Panc1 (cell line): ENCODE measurements around the gene SH3BGR. TPM values are rescaled to one million over a fixed set of nuclear protein-coding genes. Genes with fewer than 3 reads are reported as not detected.

Experiments
- ATAC-seq: fragments of 200-7000 bp; cut with Tn5 transposase; 2 replicates; pipeline ENCODE4 v1.9.1; 2020; ENCODE audit warnings: mild to moderate bottlenecking, moderate library complexity
- BruUV-seq: library from RNA; stranded (reverse); fragments of 400-500 nt; replicated peaks from 2 replicates; lab custom pipeline; 2021; lab: Mats Ljungman, UMichigan
- CTCF ChIA-PET: fragments of 300-600 bp; sonication (Branson Sonifier 250); formaldehyde crosslinking; loops from one replicate; lab custom pipeline; 2022; ENCODE audit warnings: antibody characterized with exemption; lab: Charles Lee
- POLR2A ChIA-PET: fragments of 300-600 bp; sonication (Branson Sonifier 250); formaldehyde crosslinking; loops from one replicate; lab custom pipeline; 2022; ENCODE audit warnings: antibody characterized with exemption; lab: Charles Lee
- DNase-seq: peaks from one replicate; pipeline ENCODE4 v3.0.0-alpha.2; 2010; ENCODE audit warnings: low read depth, low spot score
- H3K27ac ChIP-seq: 2 replicates; pipeline ENCODE4 v1.5.1; 2011; ENCODE audit warnings: mild to moderate bottlenecking, low read length, inconsistent platforms
- H3K27me3 ChIP-seq: fragments of 200-500 bp; sonication (Bioruptor generic); 2 replicates; pipeline ENCODE4 v1.6.0; 2014; ENCODE audit warnings: low read length, inconsistent platforms; ENCODE audit not compliant: control insufficient read depth, insufficient read depth
- H3K36me3 ChIP-seq: fragments of 200-500 bp; sonication (Bioruptor generic); 2 replicates; pipeline ENCODE4 v1.5.1; 2014; ENCODE audit warnings: inconsistent platforms, mild to moderate bottlenecking, low read length, moderate library complexity; ENCODE audit not compliant: control insufficient read depth, insufficient read depth
- H3K4me1 ChIP-seq: 2 replicates; pipeline ENCODE4 v1.5.1; 2011; ENCODE audit warnings: inconsistent platforms, mild to moderate bottlenecking, low read length, moderate library complexity; ENCODE audit not compliant: control insufficient read depth, insufficient read depth
- H3K4me3 ChIP-seq, 2 experiments: 2 replicates each; pipeline ENCODE4 v1.5.1; 2011 to 2012; ENCODE audit warnings: low read depth in 2 of 2, low read length in 2 of 2, mild to moderate bottlenecking in 2 of 2, inconsistent platforms in 1 of 2, moderate library complexity in 1 of 2
- H3K9me3 ChIP-seq: fragments of 200-500 bp; sonication (Bioruptor generic); 2 replicates; pipeline ENCODE4 v1.5.1; 2014; ENCODE audit warnings: low read depth, mild to moderate bottlenecking, inconsistent platforms, low read length, moderate library complexity; ENCODE audit not compliant: control insufficient read depth, insufficient read depth
- CTCF ChIP-seq: fragments of 450-650 bp; IDR thresholded peaks from 2 replicates; pipeline ENCODE4 v1.5.1; 2017; ENCODE audit warnings: mild to moderate bottlenecking
- POLR2AphosphoS5 ChIP-seq: IDR thresholded peaks from 2 replicates; pipeline ENCODE4 v1.6.1; 2012; ENCODE audit warnings: mild to moderate bottlenecking, low read depth, low read length, moderate library complexity
- REST ChIP-seq, 2 experiments: IDR thresholded peaks; 2 replicates each; pipeline ENCODE4 v1.6.1; 2011 to 2012; ENCODE audit warnings: low read depth in 2 of 2, control low read depth in 1 of 2, low read length in 1 of 2, mild to moderate bottlenecking in 1 of 2, moderate library complexity in 1 of 2; ENCODE audit not compliant: insufficient read depth in 1 of 2
- SIN3A ChIP-seq: IDR thresholded peaks from 2 replicates; pipeline ENCODE4 v1.6.1; 2012; ENCODE audit warnings: low read depth, mild to moderate bottlenecking, low read length, moderate library complexity, borderline replicate concordance; ENCODE audit not compliant: insufficient read depth
- TCF7L2 ChIP-seq: IDR thresholded peaks from 2 replicates; pipeline ENCODE4 v1.6.1; 2011; ENCODE audit warnings: mild to moderate bottlenecking, low read depth, low read length, inconsistent platforms
- in situ Hi-C: cut with HindIII; loops from 2 replicates; pipeline ENCODE4 v1.10.0; 2016; ENCODE audit warnings: low sequenced_read_pairs, low pct_unique_long_range_greater_than_20kb
- intact Hi-C: fragments of 100-400 bp; cut with micrococcal nuclease; formaldehyde crosslinking; loops from one replicate; pipeline ENCODE4 v1.10.0; 2022; ENCODE audit not compliant: unreplicated experiment
- total RNA-seq: library from RNA; stranded (reverse); gene quantifications from one replicate; pipeline ENCODE4 v1.2.1, GENCODE V29; 2021; ENCODE audit not compliant: unreplicated experiment

SH3BGR gene
- total RNA-seq, 1 experiment from 2014 or later, result 1.7 TPM

- TF ChIP-seq TCF7L2 (no peak), REST (IDR thresholded peaks at IDR 0.05; ENCODE audit: insufficient read depth in 1 of 2, low read depth in 2 of 2, low read length in 1 of 2) (no peak), CTCF (no peak), POLR2AphosphoS5 (no peak), SIN3A (no peak)
- Histone ChIP-seq H3K27me3 (no peaks in the 10 kb centered on the region), H3K27ac (no peak overlapping the region), H3K36me3 (no peaks in the 10 kb centered on the region), H3K9me3 (no peaks in the 10 kb centered on the region), H3K4me1 (no peaks in the 10 kb centered on the region), H3K4me3 (no peak overlapping the region)
- ChIA-PET POLR2A (no interaction called here), CTCF (no interaction called here)
- ATAC-seq (no peak), DNase-seq (no peak)
- BruUV-seq, result no TSS peak
- in situ Hi-C loops, result no loop called here
- intact Hi-C loops, result no loop called here
Measured at GRCh38 chr21:39542736-39543135, 91.0 kb downstream of the SH3BGR start.

- ChIA-PET POLR2A (no interaction called here), CTCF (no interaction called here)
- intact Hi-C loops (no loop called here), in situ Hi-C loops (no loop called here)
- ATAC-seq (no peak), DNase-seq (no peak)
- Histone ChIP-seq H3K9me3 (no peaks in the 10 kb centered on the region), H3K27me3 (no peaks in the 10 kb centered on the region), H3K4me1 (no peaks in the 10 kb centered on the region), H3K4me3 (no peak overlapping the region), H3K27ac (no peak overlapping the region), H3K36me3 (no peaks in the 10 kb centered on the region)
- TF ChIP-seq REST (IDR thresholded peaks at IDR 0.05; ENCODE audit: insufficient read depth in 1 of 2, low read depth in 2 of 2, low read length in 1 of 2), result no peak
- no peak for TF ChIP-seq POLR2AphosphoS5
- TF ChIP-seq TCF7L2, result no peak
- no peak for TF ChIP-seq SIN3A
- no peak for TF ChIP-seq CTCF
- no TSS peak for BruUV-seq
Measured at GRCh38 chr21:39546522-39546921, 94.8 kb downstream of the SH3BGR start.
